BLaER1 (cell line): ENCODE results near the gene ATP8B3.

Experiments used
- H3K27ac ChIP-seq: shearing (Covaris generic); formaldehyde crosslinking; 2 replicates; pipeline ENCODE4 v1.8.1; 2022
- H3K27me3 ChIP-seq: shearing (Covaris generic); formaldehyde crosslinking; 2 replicates; pipeline ENCODE4 v1.8.1; 2022
- H3K36me3 ChIP-seq: shearing (Covaris generic); formaldehyde crosslinking; 2 replicates; pipeline ENCODE4 v1.8.1; 2022
- H3K4me1 ChIP-seq: shearing (Covaris generic); formaldehyde crosslinking; 2 replicates; pipeline ENCODE4 v1.8.1; 2022
- H3K4me2 ChIP-seq: shearing (Covaris generic); formaldehyde crosslinking; 2 replicates; pipeline ENCODE4 v1.8.1; 2022
- H3K4me3 ChIP-seq: shearing (Covaris generic); formaldehyde crosslinking; 2 replicates; pipeline ENCODE4 v1.8.1; 2022
- H3K9ac ChIP-seq: shearing (Covaris generic); formaldehyde crosslinking; 2 replicates; pipeline ENCODE4 v1.8.1; 2022
- H3K9me3 ChIP-seq: shearing (Covaris generic); formaldehyde crosslinking; 2 replicates; pipeline ENCODE4 v1.8.1; 2022
- H4K20me1 ChIP-seq: shearing (Covaris generic); formaldehyde crosslinking; 2 replicates; pipeline ENCODE4 v1.8.1; 2022
- Cebpa-rat ChIP-seq: shearing (Covaris generic); IDR thresholded peaks from 2 replicates; pipeline ENCODE4 v1.8.1; 2022

ATP8B3 gene

DNA sequence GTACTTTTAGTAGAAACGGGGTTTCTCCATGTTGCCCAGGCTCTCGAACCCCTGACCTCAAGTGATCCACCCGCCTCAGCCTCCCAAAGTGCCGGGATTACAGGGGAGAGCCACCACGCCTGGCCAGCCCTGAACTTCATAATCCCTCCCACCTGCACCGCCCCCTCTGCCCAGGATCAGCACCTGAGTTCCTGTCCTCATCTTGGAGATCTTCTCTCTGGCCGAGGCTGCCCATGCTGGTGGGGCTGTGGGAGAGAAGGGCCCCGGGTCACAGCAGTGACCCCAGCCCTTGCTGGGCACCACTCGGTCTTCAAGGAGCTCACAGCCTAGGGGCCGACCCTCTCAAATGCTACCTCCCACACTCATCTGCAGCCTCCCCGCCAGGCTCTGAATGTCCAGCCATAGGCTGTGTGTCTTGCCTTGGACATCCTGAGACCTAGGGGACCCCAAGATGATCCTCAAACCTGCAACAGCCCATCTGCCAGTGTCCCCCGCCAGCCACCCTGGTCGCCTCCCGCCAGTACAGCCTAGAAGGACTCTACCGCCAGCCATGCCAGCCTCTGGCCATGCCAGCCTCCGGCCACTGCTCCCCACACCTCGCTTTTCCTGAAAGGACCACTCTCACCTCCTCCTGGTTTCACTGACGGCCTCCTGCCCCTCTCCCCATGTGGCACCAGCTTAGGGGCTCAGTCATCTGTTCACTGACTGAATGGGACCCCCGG lies 1.5 kb downstream of the ATP8B3 start:
- H3K9ac ChIP-seq = no peak overlapping the region
- 0 out of 2 replicates have a peak overlapping the region, but pooled peaks have one; percentile 73 for H3K27ac ChIP-seq
- H4K20me1 ChIP-seq = peaks cover 26% of the 10 kb centered on the region
- H3K4me3 ChIP-seq = no peak overlapping the region; the same call in 1 of the 2 replicates
- no peaks in the 10 kb centered on the region for H3K9me3 ChIP-seq
- peak overlapping the region; percentile 91 for H3K4me2 ChIP-seq
- peaks cover 40% of the 10 kb centered on the region for H3K36me3 ChIP-seq
- peaks cover 58% of the 10 kb centered on the region for H3K4me1 ChIP-seq
- no peak for TF ChIP-seq Cebpa-rat
- H3K27me3 ChIP-seq = no peaks in the 10 kb centered on the region

DNA sequence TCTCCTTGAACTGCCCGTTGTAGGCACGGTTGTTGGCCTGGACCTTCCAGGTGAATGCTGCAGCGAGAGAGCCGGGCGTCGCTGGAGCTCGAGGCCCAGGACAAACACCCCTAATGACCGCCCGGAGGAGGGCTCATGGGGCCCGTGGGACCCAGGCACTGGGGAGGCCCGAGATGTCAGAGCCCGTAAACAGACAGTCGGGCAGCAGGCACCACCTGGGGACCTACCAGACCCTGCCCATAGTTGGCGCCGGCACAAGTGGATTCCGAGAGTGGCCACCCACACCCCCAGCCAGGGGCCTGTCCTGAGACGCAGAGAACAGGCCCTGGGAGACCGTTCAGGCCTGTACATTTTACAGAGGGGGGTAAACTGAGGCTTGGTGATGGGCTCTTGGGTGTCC lies 2.4 kb downstream of the ATP8B3 start:
- Histone ChIP-seq H3K27me3 (no peaks in the 10 kb centered on the region), H3K9ac (no peak overlapping the region), H3K9me3 (no peaks in the 10 kb centered on the region), H3K36me3 (peaks cover 40% of the 10 kb centered on the region), H3K4me2 (peak overlapping the region; percentile 91), H3K4me1 (peaks cover 50% of the 10 kb centered on the region), H3K27ac (no peak overlapping the region), H4K20me1 (peaks cover 18% of the 10 kb centered on the region), H3K4me3 (no peak overlapping the region)
- no peak for TF ChIP-seq Cebpa-rat

DNA sequence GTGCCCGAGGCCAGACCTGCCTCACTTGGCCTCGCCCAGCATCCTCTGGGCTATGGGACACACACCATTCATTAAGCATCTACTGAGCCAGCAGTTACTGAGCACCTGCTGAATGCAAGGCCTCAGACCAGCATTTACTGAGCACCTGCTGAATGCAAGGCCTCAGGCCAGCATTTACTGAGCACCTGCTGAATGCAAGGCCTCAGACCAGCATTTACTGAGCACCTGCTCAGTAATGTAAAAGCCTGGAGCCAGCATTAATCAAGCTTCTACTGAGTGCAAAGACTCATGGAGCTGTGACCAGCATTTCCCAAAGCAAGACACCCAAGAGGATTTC lies 3.7 kb downstream of the ATP8B3 start:
- no peak overlapping the region for H3K4me2 ChIP-seq
- no peak overlapping the region for H3K9ac ChIP-seq
- TF ChIP-seq Cebpa-rat = no peak
- no peak overlapping the region for H3K4me3 ChIP-seq
- H3K36me3 ChIP-seq = peaks cover 48% of the 10 kb centered on the region
- no peak overlapping the region for H3K27ac ChIP-seq
- H4K20me1 ChIP-seq = peaks cover 5% of the 10 kb centered on the region
- H3K4me1 ChIP-seq = peaks cover 37% of the 10 kb centered on the region
- H3K9me3 ChIP-seq = no peaks in the 10 kb centered on the region
- no peaks in the 10 kb centered on the region for H3K27me3 ChIP-seq

DNA sequence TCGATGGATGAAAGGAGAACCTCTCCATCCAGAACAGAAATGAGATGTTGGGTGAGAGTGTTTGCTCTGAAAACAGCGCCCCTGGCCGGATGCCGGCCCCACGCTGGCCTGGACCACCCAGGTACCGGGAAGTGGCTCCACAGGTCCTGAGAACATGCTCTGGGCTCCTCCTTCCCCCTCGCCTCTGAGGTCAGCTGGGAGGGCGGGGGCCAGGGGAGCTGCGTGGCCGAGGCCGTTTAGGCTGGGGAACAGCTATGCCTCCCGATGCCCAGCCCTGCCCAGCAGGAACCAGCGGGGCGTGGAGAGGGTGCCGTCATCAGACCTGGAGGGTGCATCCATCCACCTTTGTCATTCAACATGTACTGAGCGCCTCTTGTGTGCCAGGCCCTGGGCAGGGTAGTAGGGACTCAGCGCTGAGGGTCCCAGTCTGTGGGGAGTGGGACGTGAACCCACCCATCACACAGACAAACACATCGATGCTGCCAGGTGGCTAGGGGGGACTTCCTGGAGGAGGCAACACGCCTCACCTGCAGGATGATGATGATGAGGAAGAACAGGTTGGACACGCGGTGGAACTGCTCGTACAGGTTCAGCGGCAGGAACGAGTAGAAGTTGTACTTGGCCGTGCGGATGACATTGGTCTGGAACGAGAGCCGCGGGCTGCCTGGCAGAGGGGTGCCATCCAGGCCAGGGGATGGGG lies 4.2 kb downstream of the ATP8B3 start:
- Histone ChIP-seq H3K4me3 (no peak overlapping the region), H3K27ac (no peak overlapping the region), H3K9me3 (no peaks in the 10 kb centered on the region), H3K9ac (no peak overlapping the region), H3K4me2 (no peak overlapping the region), H3K27me3 (no peaks in the 10 kb centered on the region), H3K4me1 (peaks cover 32% of the 10 kb centered on the region), H3K36me3 (peaks cover 53% of the 10 kb centered on the region), H4K20me1 (no peaks in the 10 kb centered on the region; the same call in 1 of the 2 replicates)
- TF ChIP-seq Cebpa-rat = no peak

DNA sequence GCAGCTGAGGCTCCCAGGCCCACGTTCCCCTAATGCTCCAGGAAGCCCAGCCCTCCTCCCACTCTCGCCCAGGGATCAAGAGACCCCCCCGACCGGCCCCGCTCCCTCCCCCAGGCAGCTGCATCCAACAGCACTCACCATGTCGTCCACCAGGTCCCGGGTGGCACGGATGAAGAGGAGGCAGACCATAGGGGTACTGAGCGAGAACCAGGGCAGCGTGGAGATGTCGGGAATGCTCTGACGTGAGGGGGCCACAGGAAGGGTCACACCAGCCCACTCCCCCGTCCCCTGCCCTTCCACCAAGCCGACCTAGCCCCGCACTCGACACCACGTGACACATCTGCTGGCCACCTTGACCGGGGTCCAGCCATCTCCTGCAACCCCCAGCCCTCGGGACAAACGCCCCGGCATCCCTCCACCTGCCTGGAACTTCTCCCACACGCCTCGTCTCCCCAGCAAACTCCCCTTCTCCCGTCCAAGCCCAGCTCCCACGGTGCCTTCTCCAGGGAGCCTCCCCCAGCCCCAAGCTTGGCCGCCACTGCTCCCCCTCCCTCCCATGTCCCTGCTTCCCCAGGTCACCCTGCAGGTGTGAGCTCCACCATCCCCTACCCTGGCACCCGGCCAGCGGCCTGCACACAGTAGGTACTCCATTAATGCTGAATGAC lies 4.9 kb downstream of the ATP8B3 start:
- Histone ChIP-seq H3K4me3 (no peak overlapping the region), H3K27ac (no peak overlapping the region), H3K36me3 (peaks cover 58% of the 10 kb centered on the region), H3K9ac (no peak overlapping the region), H3K4me2 (no peak overlapping the region), H3K9me3 (no peaks in the 10 kb centered on the region), H3K27me3 (no peaks in the 10 kb centered on the region), H3K4me1 (peaks cover 30% of the 10 kb centered on the region), H4K20me1 (no peaks in the 10 kb centered on the region)
- TF ChIP-seq Cebpa-rat = no peak

DNA sequence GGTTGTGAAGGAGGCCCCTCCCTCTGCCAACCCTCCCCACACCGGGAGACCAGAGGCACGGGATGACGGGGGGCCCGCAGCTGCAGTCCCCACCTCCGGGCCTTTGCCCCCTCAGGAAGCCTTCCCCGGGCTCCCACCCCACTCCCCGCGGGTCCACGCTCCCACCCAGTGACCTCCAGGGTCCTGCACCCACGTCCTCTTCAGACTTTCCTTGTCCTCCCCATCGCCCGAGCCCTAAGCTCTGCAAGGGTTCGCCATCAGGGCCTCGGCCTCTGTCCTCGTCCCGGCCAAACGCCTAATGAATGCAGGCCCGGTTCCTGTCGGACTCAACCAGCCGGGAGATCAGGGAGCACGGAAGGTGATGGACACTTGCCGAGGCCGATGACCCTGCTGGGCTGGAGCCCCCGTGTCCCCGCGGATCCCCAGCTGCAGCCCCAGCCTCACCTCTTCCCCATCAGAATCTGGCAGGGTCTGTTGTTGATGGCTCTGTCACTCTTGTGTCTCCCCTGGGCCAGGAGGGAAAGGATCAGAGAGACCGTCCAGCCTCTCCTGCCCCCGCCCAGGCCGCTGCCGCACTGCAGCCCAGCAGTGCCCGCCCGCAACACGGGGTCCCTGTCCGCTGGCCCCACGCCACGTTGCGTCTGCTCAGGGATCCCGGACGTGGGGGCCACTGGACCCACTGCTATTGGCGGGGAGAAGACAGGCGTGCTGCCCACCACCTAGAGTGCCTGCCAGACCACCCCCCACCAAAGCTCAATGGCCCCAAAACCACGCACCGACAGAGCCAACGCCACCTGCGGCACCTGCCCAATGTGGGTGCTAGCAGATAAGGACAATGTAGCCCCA lies 5.7 kb downstream of the ATP8B3 start:
- H3K4me1 ChIP-seq = peaks cover 24% of the 10 kb centered on the region
- TF ChIP-seq Cebpa-rat = no peak
- no peak overlapping the region for H3K4me3 ChIP-seq
- no peaks in the 10 kb centered on the region for H4K20me1 ChIP-seq
- no peaks in the 10 kb centered on the region for H3K9me3 ChIP-seq
- no peaks in the 10 kb centered on the region for H3K27me3 ChIP-seq
- no peak overlapping the region for H3K4me2 ChIP-seq
- H3K36me3 ChIP-seq = peaks cover 62% of the 10 kb centered on the region
- H3K27ac ChIP-seq = no peak overlapping the region
- no peak overlapping the region for H3K9ac ChIP-seq

DNA sequence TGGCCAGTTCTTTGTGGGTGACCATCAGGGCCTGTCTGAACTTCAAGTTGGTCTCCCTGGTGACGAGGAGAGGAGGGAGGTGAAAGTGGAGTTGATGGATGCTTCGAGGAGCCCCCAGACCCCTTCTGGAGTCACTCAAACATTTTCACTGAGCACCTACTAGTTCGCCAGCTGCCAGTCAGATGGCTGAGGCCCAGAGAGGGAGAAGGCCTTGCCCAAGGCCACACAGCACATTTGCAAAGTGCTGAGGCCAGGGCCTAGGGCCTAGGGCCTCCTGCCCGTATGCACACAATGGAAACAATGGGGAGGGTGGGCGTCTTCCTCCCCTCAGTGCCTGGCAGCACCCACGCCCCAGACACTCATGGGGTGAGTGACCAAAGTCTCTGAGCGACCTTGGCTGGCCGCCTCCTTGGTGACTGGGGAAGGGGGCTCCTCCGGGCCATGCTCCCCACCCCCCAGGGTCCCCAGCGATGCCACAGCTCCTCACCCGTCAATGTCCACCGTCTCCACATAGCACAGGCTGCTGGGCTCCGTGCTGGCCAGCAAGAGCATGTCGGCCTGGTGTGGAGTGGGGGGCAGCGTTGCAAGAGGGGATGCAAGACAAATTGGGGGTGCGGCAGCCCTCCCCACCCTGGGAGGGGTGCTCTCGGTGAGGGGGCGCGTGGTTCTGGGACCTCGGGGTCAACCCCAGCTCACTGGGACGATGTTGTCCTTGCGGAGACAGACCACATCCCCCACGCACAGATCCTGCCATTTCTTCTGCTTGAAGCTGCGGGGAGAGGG lies 6.5 kb downstream of the ATP8B3 start:
- Histone ChIP-seq H3K36me3 (peaks cover 66% of the 10 kb centered on the region), H3K4me3 (no peak overlapping the region), H3K4me1 (peaks cover 16% of the 10 kb centered on the region), H3K4me2 (no peak overlapping the region), H3K9me3 (no peaks in the 10 kb centered on the region), H3K9ac (no peak overlapping the region), H4K20me1 (no peaks in the 10 kb centered on the region), H3K27me3 (no peaks in the 10 kb centered on the region), H3K27ac (no peak overlapping the region)
- no peak for TF ChIP-seq Cebpa-rat

DNA sequence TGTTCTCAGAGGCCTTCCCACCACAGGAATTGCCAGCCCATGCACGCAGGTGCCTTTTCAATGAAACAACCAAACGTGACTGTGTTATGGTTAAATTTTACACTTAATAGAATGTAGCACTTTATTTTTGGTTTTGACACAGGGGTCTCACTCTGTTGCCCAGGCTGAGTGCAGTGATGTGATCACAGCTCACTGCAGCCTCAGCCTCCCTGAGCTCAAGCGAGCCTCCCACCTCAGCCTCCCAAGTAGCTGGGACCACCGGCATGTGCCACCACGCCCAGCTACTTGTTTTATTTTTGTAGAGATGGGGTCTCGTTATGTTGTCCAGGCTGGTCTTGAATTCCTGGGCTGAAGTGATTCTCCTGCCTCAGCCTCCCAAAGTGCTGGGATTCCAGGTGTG lies 7.2 kb downstream of the ATP8B3 start:
- H3K4me2 ChIP-seq = no peak overlapping the region
- H3K27me3 ChIP-seq = no peaks in the 10 kb centered on the region
- no peak overlapping the region for H3K9ac ChIP-seq
- H3K4me3 ChIP-seq = no peak overlapping the region
- no peaks in the 10 kb centered on the region for H4K20me1 ChIP-seq
- H3K4me1 ChIP-seq = peaks cover 9% of the 10 kb centered on the region
- H3K27ac ChIP-seq = no peak overlapping the region
- peaks cover 74% of the 10 kb centered on the region for H3K36me3 ChIP-seq
- H3K9me3 ChIP-seq = no peaks in the 10 kb centered on the region
- no peak for TF ChIP-seq Cebpa-rat
